Measurements from ENCODE around the gene DENND11.

Gene DENND11

DNA sequence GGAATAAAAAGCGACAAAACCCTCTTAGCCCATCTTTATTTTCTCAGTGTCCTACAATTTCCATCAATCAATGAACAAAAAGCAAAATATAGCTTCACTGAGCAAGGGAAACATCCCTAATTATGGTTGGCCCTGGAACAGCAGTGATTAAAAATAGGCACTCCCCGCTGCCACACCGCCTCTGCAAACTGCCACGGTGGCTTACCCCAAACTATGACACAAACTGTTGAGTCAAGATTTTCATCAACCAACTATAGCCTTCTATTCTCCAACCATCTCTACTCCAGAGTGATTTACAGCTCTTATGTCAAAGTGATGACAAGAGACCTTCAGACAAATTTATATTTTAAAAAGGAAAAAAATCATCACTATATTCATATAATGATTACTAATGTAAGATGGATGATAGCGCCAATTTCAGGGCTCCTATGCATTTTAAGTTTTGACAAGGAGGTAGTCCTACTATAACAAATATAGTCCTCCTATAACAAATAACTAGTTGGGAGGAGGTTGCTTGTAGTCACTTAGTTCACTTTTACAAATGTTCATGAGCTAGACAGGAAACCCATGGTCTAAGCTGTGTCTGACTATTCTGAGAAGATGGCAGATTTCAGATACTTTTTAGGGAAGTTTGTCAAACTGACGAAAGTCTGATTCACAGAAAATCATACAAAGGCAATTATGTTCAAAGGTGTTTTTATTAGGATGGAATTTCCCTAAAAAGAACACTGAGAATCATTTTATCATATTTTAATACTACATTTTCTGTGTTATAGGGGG lies 26.3 kb downstream of the DENND11 start:
- TF ChIP-seq, protein P1, sequence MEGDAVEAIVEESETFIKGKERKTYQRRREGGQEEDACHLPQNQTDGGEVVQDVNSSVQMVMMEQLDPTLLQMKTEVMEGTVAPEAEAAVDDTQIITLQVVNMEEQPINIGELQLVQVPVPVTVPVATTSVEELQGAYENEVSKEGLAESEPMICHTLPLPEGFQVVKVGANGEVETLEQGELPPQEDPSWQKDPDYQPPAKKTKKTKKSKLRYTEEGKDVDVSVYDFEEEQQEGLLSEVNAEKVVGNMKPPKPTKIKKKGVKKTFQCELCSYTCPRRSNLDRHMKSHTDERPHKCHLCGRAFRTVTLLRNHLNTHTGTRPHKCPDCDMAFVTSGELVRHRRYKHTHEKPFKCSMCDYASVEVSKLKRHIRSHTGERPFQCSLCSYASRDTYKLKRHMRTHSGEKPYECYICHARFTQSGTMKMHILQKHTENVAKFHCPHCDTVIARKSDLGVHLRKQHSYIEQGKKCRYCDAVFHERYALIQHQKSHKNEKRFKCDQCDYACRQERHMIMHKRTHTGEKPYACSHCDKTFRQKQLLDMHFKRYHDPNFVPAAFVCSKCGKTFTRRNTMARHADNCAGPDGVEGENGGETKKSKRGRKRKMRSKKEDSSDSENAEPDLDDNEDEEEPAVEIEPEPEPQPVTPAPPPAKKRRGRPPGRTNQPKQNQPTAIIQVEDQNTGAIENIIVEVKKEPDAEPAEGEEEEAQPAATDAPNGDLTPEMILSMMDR (IDR thresholded peaks at IDR 0.05) = no peak

GRCh38 chr7:141674702-141675101 lies 27.3 kb downstream of the DENND11 start:
- TF ChIP-seq, protein P1 (IDR thresholded peaks at IDR 0.05) = peak; percentile 39

DNA sequence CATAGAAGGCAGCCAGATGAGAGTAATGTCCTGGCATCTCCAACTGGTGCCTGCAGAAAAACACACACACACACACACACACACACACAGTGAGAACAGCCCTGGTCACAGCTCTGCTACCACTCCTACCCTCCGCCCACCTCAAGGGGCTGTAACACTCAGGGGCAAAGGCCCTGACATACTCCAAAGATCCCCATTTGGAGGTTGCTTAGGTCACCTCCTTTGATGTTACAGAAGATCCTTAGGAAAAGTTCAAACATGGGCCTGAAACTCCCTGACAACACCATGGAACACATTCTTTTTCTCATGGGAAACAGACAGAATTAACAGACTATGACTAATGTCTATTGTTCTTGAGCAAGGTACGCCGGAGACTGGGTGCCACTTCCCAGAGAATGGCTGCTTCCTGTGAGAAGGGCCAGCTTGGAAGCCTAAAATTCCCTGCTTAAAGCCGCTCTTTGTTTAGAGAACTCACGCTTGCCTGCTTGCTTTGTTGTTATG lies 27.7 kb downstream of the DENND11 start:
- TF ChIP-seq, protein P1 (IDR thresholded peaks at IDR 0.05) = no peak

- TF ChIP-seq, protein P1 (IDR thresholded peaks at IDR 0.05) = no peak
These were observed 28.6 kb downstream of the DENND11 start for GRCh38 chr7:141673346-141673745.

DNA sequence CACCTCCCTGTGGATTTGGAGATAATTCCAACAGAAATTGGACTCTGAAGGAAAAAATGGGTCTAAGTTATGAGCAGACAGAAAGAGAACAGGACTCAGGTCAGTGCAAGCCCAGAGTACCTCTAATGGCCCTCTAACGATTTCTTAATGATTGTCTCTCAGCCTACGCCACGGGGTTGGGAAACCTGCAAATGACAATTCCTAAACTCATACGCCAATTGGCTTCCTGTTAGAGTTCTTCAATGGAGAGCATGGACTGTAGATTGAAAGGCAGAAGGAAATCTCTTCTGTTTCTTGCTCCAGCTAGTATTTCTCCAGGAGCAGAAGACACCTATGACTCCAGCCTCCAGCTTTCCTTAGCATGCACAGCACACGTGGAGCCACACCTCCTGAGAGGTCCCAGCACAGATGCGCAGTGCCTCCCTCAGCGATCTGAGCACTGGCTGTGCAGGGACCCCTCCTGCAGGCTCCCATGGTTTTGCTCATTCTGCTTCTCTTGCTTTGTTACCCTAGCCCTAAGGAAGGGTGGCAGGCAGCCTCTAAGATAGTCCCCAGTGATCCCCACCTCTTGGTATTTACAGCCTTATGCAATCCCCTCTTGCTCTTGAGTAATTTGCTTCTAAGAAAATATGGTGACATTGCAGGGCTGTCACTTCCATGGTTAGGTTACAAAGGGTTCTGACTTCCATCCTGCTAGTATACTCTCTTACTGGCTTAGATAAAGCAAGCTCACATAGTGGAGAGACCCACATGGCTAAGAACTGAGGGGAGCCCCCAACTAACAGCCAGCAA lies 30.1 kb downstream of the DENND11 start:
- TF ChIP-seq, protein P1 (IDR thresholded peaks at IDR 0.05) = no peak

DNA sequence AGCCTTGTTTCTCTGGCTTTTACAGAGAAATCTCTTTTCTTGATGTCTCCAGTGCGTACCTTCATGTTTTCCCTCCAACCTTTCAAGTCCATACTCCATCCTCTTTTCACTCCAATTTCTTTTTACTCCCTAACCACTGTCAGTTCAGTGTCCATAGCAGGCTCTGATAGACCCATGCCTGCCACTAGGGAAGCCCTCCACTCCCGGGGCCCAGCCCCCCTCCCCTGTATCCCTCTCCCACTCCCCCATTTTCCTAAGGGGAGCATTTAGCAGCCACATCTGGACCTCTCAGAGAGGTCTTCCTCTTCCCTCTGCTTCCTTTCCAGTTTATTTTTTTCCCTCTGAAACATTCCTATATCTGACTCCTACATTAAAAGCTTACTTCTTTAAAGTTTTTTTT lies 33.1 kb downstream of the DENND11 start:
- TF ChIP-seq, protein P1 (IDR thresholded peaks at IDR 0.05) = no peak

DNA sequence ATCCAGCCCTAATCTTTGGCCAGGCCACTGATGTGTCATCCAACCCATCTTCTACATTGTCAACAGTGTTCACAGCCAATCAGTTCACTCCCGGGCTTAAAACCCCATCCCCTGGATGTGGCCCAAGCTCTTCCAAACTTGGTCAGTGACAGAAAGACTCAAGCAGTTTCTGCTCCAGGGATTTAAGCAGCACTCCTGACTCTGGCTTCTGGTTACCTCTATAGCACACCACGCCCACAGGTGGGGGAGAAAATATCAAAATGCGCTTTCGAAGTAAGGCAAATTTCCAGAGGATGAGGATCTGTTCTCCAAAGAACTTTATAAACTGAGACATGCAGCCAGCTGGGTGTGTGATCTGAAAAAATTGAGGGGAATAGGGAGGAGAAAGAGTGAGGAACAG lies 35.9 kb downstream of the DENND11 start:
- TF ChIP-seq, protein P1 (IDR thresholded peaks at IDR 0.05) = no peak

Measured in LNCAP (cell line).